Gastrocnemius medialis (tissue), 4 donors: ENCODE data around the gene ABHD15. TPM values are rescaled to one million over a fixed set of nuclear protein-coding genes. Genes with fewer than 3 reads are reported as not detected.
A peak's percentile ranks its signal among the peaks of the same experiment; 100 is the strongest.

Experiments used
- ATAC-seq, 2 donors: fragments of 150-250 bp; one replicate each; pipeline ENCODE4 v1.9.1; 2016
- DNase-seq, 2 donors: peaks; one replicate each; pipeline ENCODE4 v3.0.0-alpha.2; 2019
- H3K27ac ChIP-seq, 4 donors: fragments of 200-600 bp; sonication (generic); 1 replicate in 1 of 4; 2 replicates in 3 of 4; pipeline ENCODE4 v1.5.1; 2016 to 2018; ENCODE audit warnings: mild to moderate bottlenecking in 2 of 4, moderate library complexity in 1 of 4
- H3K27me3 ChIP-seq, 3 donors: fragments of 200-600 bp; sonication (generic) in 2 of 3; 1 replicate in 1 of 3; 2 replicates in 2 of 3; pipeline versions ENCODE4 v1.5.1 to v1.6.0; 2016 to 2019; ENCODE audit warnings: mild to moderate bottlenecking in 1 of 3, moderate library complexity in 1 of 3
- H3K36me3 ChIP-seq, 2 donors: fragments of 200-600 bp; sonication (generic) in 1 of 2; one replicate each; pipeline ENCODE4 v1.5.1; 2017 to 2018
- H3K4me1 ChIP-seq, 2 donors: fragments of 200-600 bp; sonication (generic) in 1 of 2; one replicate each; pipeline ENCODE4 v1.5.1; 2016 to 2017; ENCODE audit warnings: mild to moderate bottlenecking in 2 of 2
- H3K4me3 ChIP-seq, 4 donors: fragments of 200-600 bp; sonication (generic) in 3 of 4; 1 replicate in 1 of 4; 2 replicates in 3 of 4; pipeline ENCODE4 v1.5.1; 2016 to 2019; ENCODE audit warnings: mild to moderate bottlenecking in 2 of 4
- H3K9me3 ChIP-seq, 3 donors: fragments of 200-600 bp; sonication (generic) in 2 of 3; 1 replicate in 1 of 3; 2 replicates in 2 of 3; pipeline ENCODE4 v1.5.1; 2016 to 2019
- POLR2A ChIP-seq, 2 donors: fragments of 450-650 bp; IDR thresholded peaks; one replicate each; pipeline ENCODE4 v1.6.1; 2017; ENCODE audit warnings: antibody characterized with exemption in 2 of 2, mild to moderate bottlenecking in 2 of 2, moderate library complexity in 2 of 2
- in situ Hi-C, 4 donors: fragments of 200-750 bp; cut with MboI; loops; one replicate each; pipeline versions ENCODE4 v1.15.0 to v1.8.0; 2017; ENCODE audit warnings: low sequenced_read_pairs in 4 of 4
- intact Hi-C: fragments of 100-400 bp; cut with DNase I; formaldehyde crosslinking; loops from one replicate; pipeline ENCODE4 v1.15.1; 2023; ENCODE audit warnings: low total_unique reads
- total RNA-seq, 4 donors: library from RNA; depleted of rRNA; stranded (reverse); fragments of >200 nt; gene quantifications; one replicate each; pipeline versions ENCODE4 v1.1.0 to v1.2.3, GENCODE V29; 2016
- TF ChIP-seq, protein P1 (sequence below), 5 experiments: fragments of 450-650 bp in 3 of 5; fragments of 200-600 bp in 2 of 5; sonication (generic) in 2 of 5; IDR thresholded peaks in 4 of 5; conservative IDR thresholded peaks in 1 of 5; 1 replicate in 4 of 5; 2 replicates in 1 of 5; pipeline ENCODE4 v1.5.1; 2016 to 2019; ENCODE audit warnings: antibody characterized with exemption in 5 of 5, mild to moderate bottlenecking in 3 of 5, moderate library complexity in 3 of 5

Gene ABHD15
- total RNA-seq, 4 donors from 2014 or later, result 2.6 to 5.7 (median 5.0) TPM

DNA sequence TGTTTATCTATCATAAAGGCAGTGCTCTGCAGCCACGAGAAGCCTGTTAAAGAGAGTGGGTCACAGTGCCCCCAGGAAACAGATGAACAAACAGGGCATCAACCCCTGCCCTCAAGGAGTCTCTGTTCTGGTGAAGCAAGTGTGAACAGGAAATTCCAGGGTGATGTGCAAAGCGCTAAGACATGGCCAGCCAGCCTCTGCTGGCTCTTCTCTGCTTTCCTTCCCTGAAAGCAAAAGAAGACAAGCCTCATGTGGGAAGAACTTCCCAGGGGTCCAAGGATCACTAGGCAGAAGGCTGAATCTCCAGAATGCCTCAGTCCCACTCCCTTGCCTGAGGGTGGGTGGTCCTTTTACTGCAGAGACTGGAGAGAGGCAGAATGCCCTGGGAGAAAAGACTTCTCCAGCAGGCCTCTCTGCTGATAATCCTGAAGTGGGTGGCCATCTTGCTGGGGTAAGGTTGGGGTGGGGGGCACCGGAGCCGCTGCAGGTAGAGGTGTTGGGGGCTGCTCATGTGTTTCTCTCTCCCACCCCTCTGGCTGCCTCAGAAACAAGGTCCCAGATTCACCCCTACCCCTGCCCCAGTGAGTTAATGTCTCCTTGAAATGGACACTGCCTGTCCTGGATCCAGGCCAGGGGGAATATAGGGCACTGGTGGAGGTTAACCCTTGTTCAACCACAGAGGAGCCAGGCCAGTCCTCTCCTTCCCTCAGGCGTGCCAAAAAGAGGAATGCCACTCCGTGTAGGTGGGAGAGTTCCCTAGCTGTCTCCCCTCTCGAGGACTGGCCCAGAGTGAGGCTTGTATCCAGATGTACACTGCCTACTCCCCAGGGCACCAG lies 28.5 kb upstream of the ABHD15 start:
- DNase-seq (no peak), ATAC-seq (no peak)
- Histone ChIP-seq H3K4me3 (no peak overlapping the region), H3K9me3 (no peaks in the 10 kb centered on the region), H3K27me3 (no peaks in the 10 kb centered on the region), H3K36me3 (no peaks in the 10 kb centered on the region), H3K27ac (no peak overlapping the region), H3K4me1 (peaks cover 30 to 35% of the 10 kb centered on the region in 2 donors)
- in situ Hi-C loops (loop anchor here in 1 of 4 donors (25.0 kb wide), 1 partner anchor 342 kb away; the partner anchor contains the start of genes EFCAB5 and SSH2), intact Hi-C loops (no loop called here)
- TF ChIP-seq, protein P1, sequence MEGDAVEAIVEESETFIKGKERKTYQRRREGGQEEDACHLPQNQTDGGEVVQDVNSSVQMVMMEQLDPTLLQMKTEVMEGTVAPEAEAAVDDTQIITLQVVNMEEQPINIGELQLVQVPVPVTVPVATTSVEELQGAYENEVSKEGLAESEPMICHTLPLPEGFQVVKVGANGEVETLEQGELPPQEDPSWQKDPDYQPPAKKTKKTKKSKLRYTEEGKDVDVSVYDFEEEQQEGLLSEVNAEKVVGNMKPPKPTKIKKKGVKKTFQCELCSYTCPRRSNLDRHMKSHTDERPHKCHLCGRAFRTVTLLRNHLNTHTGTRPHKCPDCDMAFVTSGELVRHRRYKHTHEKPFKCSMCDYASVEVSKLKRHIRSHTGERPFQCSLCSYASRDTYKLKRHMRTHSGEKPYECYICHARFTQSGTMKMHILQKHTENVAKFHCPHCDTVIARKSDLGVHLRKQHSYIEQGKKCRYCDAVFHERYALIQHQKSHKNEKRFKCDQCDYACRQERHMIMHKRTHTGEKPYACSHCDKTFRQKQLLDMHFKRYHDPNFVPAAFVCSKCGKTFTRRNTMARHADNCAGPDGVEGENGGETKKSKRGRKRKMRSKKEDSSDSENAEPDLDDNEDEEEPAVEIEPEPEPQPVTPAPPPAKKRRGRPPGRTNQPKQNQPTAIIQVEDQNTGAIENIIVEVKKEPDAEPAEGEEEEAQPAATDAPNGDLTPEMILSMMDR (IDR thresholded peaks at IDR 0.05 in 4 of 5, conservative IDR thresholded peaks at IDR 0.05 in 1 of 5), result no peak
- TF ChIP-seq POLR2A (IDR thresholded peaks at IDR 0.05), result no peak

DNA sequence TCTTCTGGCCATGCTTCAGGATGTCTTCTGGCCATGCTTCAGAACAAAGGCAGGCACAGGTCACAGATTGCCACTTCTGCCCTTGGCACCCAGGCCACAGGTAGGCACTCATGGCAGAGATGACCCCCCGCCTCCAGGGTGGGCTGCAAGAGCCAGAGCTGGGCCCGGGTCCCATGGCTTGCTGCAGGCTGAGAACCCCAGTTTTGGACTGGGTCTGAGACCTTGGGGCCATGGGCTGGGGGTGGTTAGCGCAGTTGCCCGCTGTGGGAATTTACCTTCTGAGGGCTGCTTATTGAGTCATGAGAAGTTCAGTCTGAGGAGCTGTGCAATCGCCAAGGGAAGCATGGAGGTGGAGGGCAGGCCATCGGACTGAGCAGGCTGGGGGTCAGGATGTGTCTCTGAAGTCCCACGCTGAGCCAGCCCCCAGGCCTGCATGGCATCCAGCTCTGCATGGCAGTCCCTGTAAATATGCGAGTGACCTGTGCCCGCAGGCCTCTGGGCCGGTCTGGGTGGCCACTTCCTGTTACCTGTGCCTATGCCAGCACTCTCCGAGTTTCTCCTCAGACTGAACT lies 27.8 kb upstream of the ABHD15 start:
- H3K4me3 ChIP-seq, result peak overlapping the region in 1 of 4 donors; percentile 57
- peaks cover 36 to 40% of the 10 kb centered on the region in 2 donors for H3K4me1 ChIP-seq
- ATAC-seq, result no peak
- in situ Hi-C loops, result loop anchor here in 1 of 4 donors (25.0 kb wide), 1 partner anchor 343 kb away; the partner anchor contains the start of genes EFCAB5 and SSH2
- no peak overlapping the region for H3K27ac ChIP-seq
- H3K27me3 ChIP-seq, result no peaks in the 10 kb centered on the region
- no peaks in the 10 kb centered on the region for H3K36me3 ChIP-seq
- TF ChIP-seq, protein P1 (IDR thresholded peaks at IDR 0.05 in 4 of 5, conservative IDR thresholded peaks at IDR 0.05 in 1 of 5), result no peak
- no peak for TF ChIP-seq POLR2A (IDR thresholded peaks at IDR 0.05)
- no peaks in the 10 kb centered on the region for H3K9me3 ChIP-seq
- intact Hi-C loops, result no loop called here
- no peak for DNase-seq

DNA sequence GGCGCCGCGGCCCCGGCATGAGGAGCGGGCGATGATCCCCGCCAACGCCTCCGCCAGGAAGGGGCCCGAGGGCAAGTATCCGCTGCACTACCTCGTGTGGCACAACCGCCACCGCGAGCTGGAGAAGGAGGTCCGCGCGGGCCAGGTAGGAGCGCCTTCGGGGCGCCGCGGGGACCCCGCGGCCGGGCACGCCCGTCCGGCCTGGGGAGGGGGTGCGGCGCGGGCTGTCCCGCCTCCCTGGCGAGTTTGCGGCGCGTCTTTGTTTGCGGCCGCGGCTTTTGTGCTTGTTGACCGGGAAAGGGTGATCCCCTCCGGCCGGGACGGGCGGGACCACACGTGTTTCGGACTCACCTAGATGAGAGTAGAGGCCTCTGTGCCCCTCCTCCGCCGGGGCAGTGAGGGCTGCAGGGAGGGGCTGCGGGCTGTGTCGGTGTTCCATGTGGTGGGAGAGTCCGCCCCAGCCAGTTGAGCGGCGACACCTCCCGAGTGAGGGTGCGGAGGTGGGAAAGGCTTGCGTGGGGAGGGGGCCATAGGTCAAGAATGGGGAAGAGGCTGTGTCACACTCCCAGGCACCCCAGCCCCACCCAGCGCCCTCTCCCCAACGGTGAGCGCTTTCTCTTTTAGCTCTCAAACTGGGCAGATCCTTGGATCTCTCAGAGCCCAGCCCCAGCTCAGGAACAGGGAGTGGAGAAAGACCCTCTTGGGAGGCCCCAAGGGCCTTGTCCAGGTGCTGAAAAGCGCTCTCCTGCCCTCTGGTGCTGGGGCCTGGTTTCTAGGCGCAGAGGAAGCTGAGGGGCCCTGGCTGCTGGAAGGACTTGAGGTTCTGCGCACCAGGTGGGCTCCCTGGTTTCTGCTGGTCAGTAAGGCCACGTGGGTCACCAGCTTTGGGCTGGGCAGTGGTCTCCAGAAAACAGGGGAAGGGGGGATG lies 27.0 kb upstream of the ABHD15 start:
- Histone ChIP-seq H3K4me1 (peaks cover 36 to 40% of the 10 kb centered on the region in 2 donors), H3K4me3 (peak overlapping the region; percentile 57 to 77 (median 68)), H3K27me3 (no peaks in the 10 kb centered on the region), H3K36me3 (no peaks in the 10 kb centered on the region), H3K27ac (peak overlapping the region in 2 of 4 donors; percentile 35 to 47), H3K9me3 (no peaks in the 10 kb centered on the region)
- TF ChIP-seq POLR2A (IDR thresholded peaks at IDR 0.05), result no peak
- TF ChIP-seq, protein P1 (IDR thresholded peaks at IDR 0.05 in 4 of 5, conservative IDR thresholded peaks at IDR 0.05 in 1 of 5), result peak in 2 of 5 experiments; percentile 17 to 21
- DNase-seq (no peak), ATAC-seq (no peak)
- intact Hi-C loops, result no loop called here
- in situ Hi-C loops, result loop anchor here in 1 of 4 donors (25.0 kb wide), 1 partner anchor 343 kb away; the partner anchor contains the start of genes EFCAB5 and SSH2

DNA sequence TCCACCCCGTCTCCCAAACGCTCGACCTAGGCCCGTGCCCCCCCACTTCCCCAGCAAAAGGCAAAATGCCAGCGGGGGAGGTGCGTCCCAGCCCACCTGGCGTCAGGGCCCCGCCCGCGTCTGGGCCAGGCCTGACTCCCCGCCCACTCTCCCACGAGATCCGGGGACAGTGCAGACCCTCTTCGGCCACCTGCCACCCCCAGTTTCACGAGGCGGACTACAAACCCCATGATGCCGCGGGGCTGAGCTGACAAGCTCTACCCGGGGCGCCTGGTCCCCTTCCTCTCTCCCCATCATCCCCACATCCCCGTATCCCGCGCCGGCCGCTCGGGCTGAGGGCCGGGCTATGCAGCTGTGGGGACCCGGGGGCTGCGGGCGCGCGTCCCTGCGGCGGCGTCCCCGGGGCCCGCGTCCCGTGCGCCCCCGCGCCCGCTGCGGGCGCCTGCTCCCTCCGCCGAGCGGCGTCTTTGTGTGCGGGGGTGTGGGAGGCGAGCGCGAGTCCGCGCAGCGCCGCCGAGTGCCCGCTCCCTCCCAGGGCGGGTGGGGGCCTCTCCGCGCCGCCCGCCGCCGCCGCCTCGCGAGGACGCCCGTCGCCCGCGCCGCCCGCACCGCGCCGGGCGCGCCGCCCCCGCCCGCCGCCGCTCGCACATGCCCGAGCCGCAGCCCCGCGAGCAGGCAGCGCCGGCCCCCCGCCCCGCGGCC lies 26.2 kb upstream of the ABHD15 start, which contains the start of gene ANKRD13B:
ANKRD13B (plus strand) TSS at position 283 of the 702 bp plus-strand sequence. CDS start 490 bp downstream, outside the sequence.
- DNase-seq (no peak), ATAC-seq (no peak)
- no peaks in the 10 kb centered on the region for H3K36me3 ChIP-seq
- H3K9me3 ChIP-seq, result no peaks in the 10 kb centered on the region
- peak within 1 kb of the TSS; percentile 62 to 89 (median 70) for H3K4me3 ChIP-seq
- H3K27me3 ChIP-seq, result no peaks in the 10 kb centered on the region
- H3K27ac ChIP-seq, result peak within 1 kb of the TSS; percentile 85 to 98 (median 93)
- peaks cover 39 to 47% of the 10 kb centered on the region in 2 donors for H3K4me1 ChIP-seq
- TF ChIP-seq POLR2A (IDR thresholded peaks at IDR 0.05), result no peak
- TF ChIP-seq, protein P1 (IDR thresholded peaks at IDR 0.05 in 4 of 5, conservative IDR thresholded peaks at IDR 0.05 in 1 of 5), result no peak
- intact Hi-C loops (no loop called here), in situ Hi-C loops (loop anchor here in 1 of 4 donors (25.0 kb wide), 1 partner anchor 344 kb away; the partner anchor contains the start of genes EFCAB5 and SSH2)
